ENCODE results near the gene ABHD2. TPM values are rescaled to one million over a fixed set of nuclear protein-coding genes. Genes with fewer than 3 reads are reported as not detected.
"Not testable (repeated sequence)": the region's sequence is repeated elsewhere in the genome, so short reads cannot be mapped to it uniquely, and the experiment has no call there.

The ABHD2 gene
- total RNA-seq, 1 donor from 2014 or later = 48.8 TPM

DNA sequence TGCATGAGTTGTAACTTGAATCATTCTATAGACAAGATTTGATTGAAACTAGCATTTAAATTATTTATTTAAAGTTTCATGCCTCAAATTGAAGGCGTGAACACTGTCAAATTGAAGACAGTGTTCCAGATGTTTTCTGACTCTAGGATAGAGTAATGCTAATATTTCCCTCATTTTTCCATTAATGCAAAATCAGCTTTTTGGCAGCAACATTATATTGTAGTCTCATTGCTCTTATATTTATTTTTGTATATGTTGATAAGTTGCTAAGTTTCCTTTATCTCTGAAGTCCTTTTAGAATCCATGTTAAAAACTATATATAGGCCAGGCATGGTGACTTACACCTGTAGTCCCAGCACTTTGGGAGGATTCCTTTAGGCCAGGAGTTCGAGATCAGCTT is 160.3 kb downstream of the ABHD2 start:
- H3K9me3 Mint-ChIP-seq = no peaks in the 10 kb centered on the region
- H3K4me3 Mint-ChIP-seq = no peak overlapping the region
- no peak overlapping the region for H3K27ac Mint-ChIP-seq
- ChIA-PET POLR2A (no interaction called here), CTCF (no interaction called here)
- intact Hi-C loops (cut with micrococcal nuclease) = loop anchor here (10.0 kb wide), 1 partner anchor 704 kb away; the partner anchor contains the start of gene DET1
- peaks cover 10% of the 10 kb centered on the region for H3K36me3 Mint-ChIP-seq (ENCODE audit: low read depth)
- peaks cover 24% of the 10 kb centered on the region for H3K4me1 Mint-ChIP-seq
- TF ChIP-seq, protein P1, sequence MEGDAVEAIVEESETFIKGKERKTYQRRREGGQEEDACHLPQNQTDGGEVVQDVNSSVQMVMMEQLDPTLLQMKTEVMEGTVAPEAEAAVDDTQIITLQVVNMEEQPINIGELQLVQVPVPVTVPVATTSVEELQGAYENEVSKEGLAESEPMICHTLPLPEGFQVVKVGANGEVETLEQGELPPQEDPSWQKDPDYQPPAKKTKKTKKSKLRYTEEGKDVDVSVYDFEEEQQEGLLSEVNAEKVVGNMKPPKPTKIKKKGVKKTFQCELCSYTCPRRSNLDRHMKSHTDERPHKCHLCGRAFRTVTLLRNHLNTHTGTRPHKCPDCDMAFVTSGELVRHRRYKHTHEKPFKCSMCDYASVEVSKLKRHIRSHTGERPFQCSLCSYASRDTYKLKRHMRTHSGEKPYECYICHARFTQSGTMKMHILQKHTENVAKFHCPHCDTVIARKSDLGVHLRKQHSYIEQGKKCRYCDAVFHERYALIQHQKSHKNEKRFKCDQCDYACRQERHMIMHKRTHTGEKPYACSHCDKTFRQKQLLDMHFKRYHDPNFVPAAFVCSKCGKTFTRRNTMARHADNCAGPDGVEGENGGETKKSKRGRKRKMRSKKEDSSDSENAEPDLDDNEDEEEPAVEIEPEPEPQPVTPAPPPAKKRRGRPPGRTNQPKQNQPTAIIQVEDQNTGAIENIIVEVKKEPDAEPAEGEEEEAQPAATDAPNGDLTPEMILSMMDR (IDR thresholded peaks at IDR 0.05) = no peak
- DNase-seq (no peak), ATAC-seq (ENCODE audit: low read depth) (no peak)
- no peaks in the 10 kb centered on the region for H3K27me3 Mint-ChIP-seq

DNA sequence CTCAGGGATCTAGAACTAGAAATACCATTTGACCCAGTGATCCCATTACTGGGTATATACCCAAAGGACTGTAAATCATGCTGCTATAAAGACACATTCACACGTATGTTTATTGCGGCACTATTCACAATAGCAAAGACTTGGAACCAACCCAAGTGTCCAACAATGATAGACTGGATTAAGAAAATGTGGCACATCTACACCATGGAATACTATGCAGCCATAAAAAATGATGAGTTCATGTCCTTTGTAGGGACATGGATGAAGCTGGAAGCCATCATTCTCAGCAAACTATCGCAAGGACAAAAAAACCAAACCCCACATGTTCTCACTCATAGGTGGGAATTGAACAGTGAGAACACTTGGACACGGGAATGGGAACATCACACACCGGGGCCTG is 161.9 kb downstream of the ABHD2 start:
- ATAC-seq (ENCODE audit: low read depth); intact Hi-C loops (cut with micrococcal nuclease); H3K4me3 Mint-ChIP-seq; CTCF ChIA-PET; H3K27ac Mint-ChIP-seq; H3K27me3 Mint-ChIP-seq; POLR2A ChIA-PET; DNase-seq; H3K9me3 Mint-ChIP-seq; H3K4me1 Mint-ChIP-seq; H3K36me3 Mint-ChIP-seq (ENCODE audit: low read depth): not testable (repeated sequence)

Other genes starting within 250 kb of the ABHD2 start
- gene HAPLN3, start 192.9 kb upstream of the ABHD2 start, total RNA-seq = 8.5 and 9.1 TPM in 2 replicates
- 2.4 and 3.5 TPM in 2 replicates for gene MFGE8, start 175.1 kb upstream of the ABHD2 start, total RNA-seq
- gene RLBP1, start 133.1 kb downstream of the ABHD2 start, total RNA-seq = not detected in 2 replicates
- gene FANCI, start 155.5 kb downstream of the ABHD2 start, total RNA-seq = 13.8 and 16.6 TPM in 2 replicates
- gene POLG, start 246.4 kb downstream of the ABHD2 start, total RNA-seq = 116 and 144 TPM in 2 replicates

All from activated B cell treated with CpG ODN at 0.5 μM for 24 hours (primary cell).